Mucosa of rectum (tissue), 2 donors: Measurements from ENCODE around the gene CDK6.

Source experiments
- H3K27ac ChIP-seq, 2 donors: one replicate each; pipeline ENCODE4 v1.7.0; 2013; ENCODE audit warnings: inconsistent platforms in 2 of 2, low read depth in 2 of 2, low read length in 2 of 2
- H3K27me3 ChIP-seq, 2 donors: one replicate each; pipeline ENCODE4 v1.7.0; 2013; ENCODE audit warnings: low read length in 2 of 2; ENCODE audit not compliant: control insufficient read depth in 2 of 2, insufficient read depth in 2 of 2
- H3K36me3 ChIP-seq, 2 donors: one replicate each; pipeline ENCODE4 v1.7.0; 2013; ENCODE audit warnings: low read length in 2 of 2; ENCODE audit not compliant: control insufficient read depth in 2 of 2, insufficient read depth in 2 of 2
- H3K4me1 ChIP-seq, 2 donors: one replicate each; pipeline ENCODE4 v1.7.0; 2013; ENCODE audit warnings: low read length in 2 of 2, mild to moderate bottlenecking in 1 of 2; ENCODE audit not compliant: control insufficient read depth in 2 of 2, insufficient read depth in 2 of 2
- H3K4me3 ChIP-seq, 2 donors: one replicate each; pipeline ENCODE4 v1.7.0; 2013; ENCODE audit warnings: low read length in 2 of 2
- H3K9ac ChIP-seq, 2 donors: one replicate each; pipeline ENCODE4 v1.7.0; 2013; ENCODE audit warnings: low read length in 2 of 2, low read depth in 1 of 2, mild to moderate bottlenecking in 1 of 2
- H3K9me3 ChIP-seq, 2 donors: one replicate each; pipeline ENCODE4 v1.7.0; 2013; ENCODE audit warnings: low read length in 2 of 2; ENCODE audit not compliant: control insufficient read depth in 2 of 2
- donor health status: healthy.
- donor health status: Normal muscosa, but diverticular disease.

CDK6 gene

GRCh38 chr7:92717993-92718716 lies 118.2 kb downstream of the CDK6 start:
- H3K9ac ChIP-seq, result peak overlapping the region; percentile 53 to 63
- no peaks in the 10 kb centered on the region for H3K27me3 ChIP-seq
- H3K27ac ChIP-seq, result peak overlapping the region; percentile 77
- H3K9me3 ChIP-seq, result no peaks in the 10 kb centered on the region
- peak overlapping the region; percentile 60 to 76 for H3K4me3 ChIP-seq
- peaks cover 9 to 13% of the 10 kb centered on the region in 2 donors for H3K4me1 ChIP-seq
- peaks cover 2 to 3% of the 10 kb centered on the region in 2 donors for H3K36me3 ChIP-seq

GRCh38 chr7:92717623-92717992 lies 118.8 kb downstream of the CDK6 start:
- Histone ChIP-seq H3K9ac (peak overlapping the region in 1 of 2 donors; percentile 63), H3K4me3 (peak overlapping the region; percentile 60 to 76), H3K9me3 (no peaks in the 10 kb centered on the region), H3K4me1 (peaks cover 9 to 13% of the 10 kb centered on the region in 2 donors), H3K36me3 (peaks cover 2 to 3% of the 10 kb centered on the region in 2 donors), H3K27me3 (no peaks in the 10 kb centered on the region), H3K27ac (peak overlapping the region; percentile 77)

- Histone ChIP-seq H3K4me1 (peaks cover 9 to 13% of the 10 kb centered on the region in 2 donors), H3K27ac (peak overlapping the region in 1 of 2 donors; percentile 77), H3K9ac (no peak overlapping the region), H3K4me3 (no peak overlapping the region), H3K36me3 (peaks cover 2 to 3% of the 10 kb centered on the region in 2 donors), H3K9me3 (no peaks in the 10 kb centered on the region), H3K27me3 (no peaks in the 10 kb centered on the region)
Observed at GRCh38 chr7:92716825-92717580, 119.4 kb downstream of the CDK6 start.

- H3K36me3 ChIP-seq, result peaks cover 0 to under 1% of the 10 kb centered on the region in 2 donors
- no peaks in the 10 kb centered on the region for H3K9me3 ChIP-seq
- H3K27me3 ChIP-seq, result no peaks in the 10 kb centered on the region
- H3K9ac ChIP-seq, result no peak overlapping the region
- peaks cover 9 to 13% of the 10 kb centered on the region in 2 donors for H3K4me1 ChIP-seq
- H3K4me3 ChIP-seq, result no peak overlapping the region
- H3K27ac ChIP-seq, result no peak overlapping the region
Observed at GRCh38 chr7:92715963-92716362, 120.4 kb downstream of the CDK6 start.

GRCh38 chr7:92714767-92715166 lies 121.6 kb downstream of the CDK6 start:
- no peak overlapping the region for H3K9ac ChIP-seq
- no peaks in the 10 kb centered on the region for H3K9me3 ChIP-seq
- no peaks in the 10 kb centered on the region for H3K27me3 ChIP-seq
- H3K27ac ChIP-seq, result no peak overlapping the region
- no peaks in the 10 kb centered on the region for H3K36me3 ChIP-seq
- no peak overlapping the region for H3K4me3 ChIP-seq
- peaks cover 9 to 13% of the 10 kb centered on the region in 2 donors for H3K4me1 ChIP-seq

- H3K4me1 ChIP-seq, result peaks cover 9 to 13% of the 10 kb centered on the region in 2 donors
- no peaks in the 10 kb centered on the region for H3K27me3 ChIP-seq
- no peak overlapping the region for H3K4me3 ChIP-seq
- H3K9me3 ChIP-seq, result no peaks in the 10 kb centered on the region
- no peak overlapping the region for H3K27ac ChIP-seq
- no peaks in the 10 kb centered on the region for H3K36me3 ChIP-seq
- H3K9ac ChIP-seq, result no peak overlapping the region
Observed at GRCh38 chr7:92714280-92714679, 122.1 kb downstream of the CDK6 start.

- Histone ChIP-seq H3K4me1 (peaks cover 0 to 2% of the 10 kb centered on the region in 2 donors), H3K27ac (no peak overlapping the region), H3K36me3 (no peaks in the 10 kb centered on the region), H3K9ac (no peak overlapping the region), H3K4me3 (no peak overlapping the region), H3K27me3 (no peaks in the 10 kb centered on the region), H3K9me3 (no peaks in the 10 kb centered on the region)
Observed at GRCh38 chr7:92709912-92710311, 126.5 kb downstream of the CDK6 start.

GRCh38 chr7:92709150-92709549 lies 127.2 kb downstream of the CDK6 start:
- no peak overlapping the region for H3K9ac ChIP-seq
- H3K36me3 ChIP-seq, result no peaks in the 10 kb centered on the region
- H3K9me3 ChIP-seq, result no peaks in the 10 kb centered on the region
- H3K4me3 ChIP-seq, result no peak overlapping the region
- no peaks in the 10 kb centered on the region for H3K4me1 ChIP-seq
- H3K27ac ChIP-seq, result no peak overlapping the region
- no peaks in the 10 kb centered on the region for H3K27me3 ChIP-seq

GRCh38 chr7:92708111-92709042 lies 128.0 kb downstream of the CDK6 start:
- Histone ChIP-seq H3K4me1 (no peaks in the 10 kb centered on the region), H3K36me3 (no peaks in the 10 kb centered on the region), H3K9me3 (no peaks in the 10 kb centered on the region), H3K4me3 (no peak overlapping the region), H3K27ac (no peak overlapping the region), H3K27me3 (no peaks in the 10 kb centered on the region), H3K9ac (no peak overlapping the region)
